HG03159 (cell line): Measurements from ENCODE around the gene NUP214.
"Not testable (repeated sequence)": the region's sequence is repeated elsewhere in the genome, so short reads cannot be mapped to it uniquely, and the experiment has no call there.

ENCODE experiments used
- ATAC-seq: cut with Tn5 transposase; IDR thresholded peaks from one replicate; pipeline ENCODE4 v1.9.1; 2021; ENCODE audit warnings: mild to moderate bottlenecking, moderate library complexity; ENCODE audit not compliant: unreplicated experiment

NUP214 gene

GRCh38 chr9:131158673-131159072, 33.3 kb downstream of the NUP214 start:
- ATAC-seq, result not testable (repeated sequence)

- ATAC-seq, result no peak
Observed at GRCh38 chr9:131160416-131161112, 35.2 kb downstream of the NUP214 start.

DNA sequence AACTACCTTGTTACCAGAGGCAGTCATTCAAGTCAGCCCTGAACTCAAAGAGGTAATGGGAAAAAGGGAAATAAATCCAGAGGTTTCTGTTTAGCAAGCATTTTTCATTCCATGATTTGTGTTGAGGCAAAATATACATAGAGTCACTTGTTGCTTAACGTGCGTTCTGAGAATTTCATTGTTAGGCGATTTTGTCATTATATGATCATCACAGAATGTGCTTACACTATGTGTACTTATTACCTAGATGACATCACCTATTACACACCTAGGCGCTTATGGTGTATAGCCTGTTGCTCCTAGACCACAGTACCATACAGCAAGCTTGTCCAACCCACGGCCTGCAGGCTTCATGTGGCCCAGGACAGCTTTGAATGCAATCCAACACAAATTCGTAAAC, 36.2 kb downstream of the NUP214 start:
- no peak for ATAC-seq

DNA sequence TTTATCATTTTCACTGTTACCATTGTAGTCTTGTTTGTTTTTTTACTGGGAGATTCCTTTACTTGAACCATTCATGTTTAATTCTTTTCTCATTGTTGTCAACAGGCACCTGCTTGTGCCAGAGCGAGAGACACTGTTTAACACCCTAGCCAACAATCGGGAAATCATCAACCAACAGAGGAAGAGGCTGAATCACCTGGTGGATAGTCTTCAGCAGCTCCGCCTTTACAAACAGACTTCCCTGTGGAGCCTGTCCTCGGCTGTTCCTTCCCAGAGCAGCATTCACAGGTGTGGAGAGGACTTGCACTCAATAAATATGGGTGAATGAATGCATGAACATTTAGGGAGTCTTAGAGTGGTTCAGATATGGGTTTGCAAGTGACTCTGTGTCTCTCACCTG, 37.5 kb downstream of the NUP214 start:
- ATAC-seq, result no peak

DNA sequence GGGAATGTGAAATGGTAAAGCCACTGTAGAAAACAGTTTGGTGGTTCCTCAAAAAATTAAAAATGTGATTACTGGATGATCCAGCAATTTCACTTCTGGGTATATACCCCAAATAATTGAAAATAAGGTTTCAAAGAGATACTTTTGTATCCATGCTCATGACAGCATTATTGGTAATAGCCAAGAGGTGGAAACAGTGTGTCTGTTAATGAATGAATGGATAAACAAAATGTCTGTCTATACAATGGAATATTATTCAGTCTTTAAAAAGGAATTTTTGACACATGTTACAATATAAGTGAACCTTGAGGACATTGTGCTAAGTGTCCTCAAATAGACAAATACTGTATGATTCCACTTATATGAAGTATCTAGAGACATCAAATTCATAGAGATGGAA, 40.1 kb downstream of the NUP214 start:
- ATAC-seq, result no peak

DNA sequence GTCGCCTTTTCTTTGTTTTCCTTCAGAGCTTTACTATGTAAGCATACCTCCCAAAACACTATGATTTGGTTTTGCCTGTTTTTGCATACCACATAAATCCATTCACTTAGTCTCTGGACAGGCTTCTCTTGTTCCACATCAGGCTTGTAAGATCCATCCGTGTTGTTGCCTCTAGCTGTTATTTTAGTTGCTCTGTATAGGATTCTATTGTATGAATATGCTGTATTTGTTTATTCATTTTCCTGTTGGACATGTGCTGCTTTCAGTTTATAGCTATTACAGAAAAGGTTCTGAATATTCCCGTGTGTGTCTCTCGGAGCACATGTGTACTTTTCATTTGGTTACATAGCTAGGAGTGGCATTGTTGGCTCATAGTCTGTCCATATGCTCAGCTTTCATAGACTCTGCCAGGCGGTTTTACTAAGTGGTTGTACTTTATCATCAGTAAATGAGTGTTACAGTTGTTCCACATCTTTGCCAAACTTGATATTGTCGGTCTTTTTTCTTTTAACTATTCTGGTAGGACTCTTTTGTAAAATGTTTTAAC, 41.8 kb downstream of the NUP214 start:
- no peak for ATAC-seq

DNA sequence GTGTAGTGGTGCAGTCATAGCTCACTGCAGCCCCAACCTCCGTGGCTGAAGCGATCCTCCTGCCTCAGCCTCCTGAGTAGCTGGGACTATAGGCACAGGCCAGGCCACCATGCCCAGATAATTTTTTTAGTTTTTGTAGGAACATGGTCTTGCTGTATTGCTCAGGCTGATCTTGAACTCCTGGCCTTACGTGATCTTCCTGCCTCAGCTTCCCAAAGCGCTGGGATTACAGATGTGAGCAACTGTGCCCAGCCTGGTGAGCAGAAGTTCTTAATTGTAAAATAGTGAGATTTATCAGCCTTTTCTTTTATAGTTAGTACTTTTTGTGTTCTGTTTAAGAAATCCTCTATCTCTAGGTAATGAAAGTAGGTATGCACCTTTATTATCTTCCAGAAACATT, 42.5 kb downstream of the NUP214 start:
- ATAC-seq, result no peak

GRCh38 chr9:131169563-131170240, 44.3 kb downstream of the NUP214 start:
- ATAC-seq, result no peak

GRCh38 chr9:131173995-131174394, 48.6 kb downstream of the NUP214 start:
- no peak for ATAC-seq

DNA sequence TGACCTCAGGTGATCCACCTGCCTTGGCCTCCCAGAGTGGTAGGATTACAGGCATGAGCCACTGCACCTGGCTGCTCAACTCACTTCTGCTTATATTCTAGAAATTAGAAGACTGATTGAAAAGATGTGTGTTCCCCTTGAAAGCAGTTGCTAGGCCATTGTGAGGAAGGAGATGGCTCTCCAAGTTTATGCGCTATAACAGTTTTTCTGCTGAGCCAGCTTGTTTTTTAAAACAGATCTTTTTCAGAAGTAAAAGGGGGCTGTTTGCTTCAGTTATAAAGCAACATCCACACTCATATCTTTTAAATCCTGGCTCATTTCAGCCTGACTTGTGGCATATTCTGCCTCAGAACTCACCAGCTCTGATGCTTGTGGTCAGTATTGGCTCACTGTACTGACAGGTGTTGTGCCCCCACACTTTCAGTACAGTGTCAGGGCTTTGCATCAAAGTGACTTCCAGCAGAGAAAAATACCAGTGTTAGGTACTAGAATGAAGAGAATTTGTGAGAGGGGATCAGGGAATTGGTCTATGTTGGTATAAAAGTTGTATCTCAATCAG, 49.4 kb downstream of the NUP214 start:
- no peak for ATAC-seq

DNA sequence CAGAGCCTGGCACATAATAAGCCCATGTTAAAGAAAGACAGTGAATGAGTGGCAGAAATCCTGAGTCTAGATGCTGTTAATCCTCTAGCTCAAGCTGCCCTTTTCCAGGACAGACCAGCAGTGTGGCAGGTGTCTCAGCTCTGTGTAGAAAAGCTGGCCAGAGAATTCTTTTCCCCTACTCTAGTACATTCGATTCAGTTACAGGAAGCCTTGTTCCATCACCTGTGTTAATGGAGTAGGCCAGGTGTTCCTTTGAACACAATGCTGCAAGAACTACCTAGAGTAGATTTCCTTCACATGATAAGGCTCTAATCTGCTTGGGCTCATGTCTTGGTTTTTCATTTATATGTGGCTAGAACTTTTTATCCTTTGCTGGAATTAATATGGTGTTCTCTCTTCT, 52.5 kb downstream of the NUP214 start:
- ATAC-seq, result no peak

DNA sequence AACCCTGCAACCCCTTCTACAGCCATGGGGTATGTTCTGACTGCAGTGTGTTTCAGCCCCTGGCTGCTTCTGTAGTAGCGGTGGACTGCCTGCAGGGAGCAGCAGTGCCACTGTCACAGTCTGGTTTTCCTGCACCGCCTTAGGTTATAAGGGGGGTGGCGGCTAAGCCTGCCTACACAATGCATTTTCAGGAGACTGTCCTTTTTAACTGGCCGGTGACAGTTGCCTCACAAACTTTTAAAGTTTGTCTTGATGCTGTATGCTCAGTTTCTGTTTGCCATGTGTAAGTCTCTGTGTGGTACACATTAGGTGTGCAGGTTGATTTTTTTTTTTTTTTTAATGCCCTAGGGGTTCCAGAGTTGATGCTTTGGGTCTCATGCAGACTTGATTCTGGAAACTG, 53.0 kb downstream of the NUP214 start:
- no peak for ATAC-seq

GRCh38 chr9:131178926-131179325, 53.5 kb downstream of the NUP214 start:
- ATAC-seq, result no peak

DNA sequence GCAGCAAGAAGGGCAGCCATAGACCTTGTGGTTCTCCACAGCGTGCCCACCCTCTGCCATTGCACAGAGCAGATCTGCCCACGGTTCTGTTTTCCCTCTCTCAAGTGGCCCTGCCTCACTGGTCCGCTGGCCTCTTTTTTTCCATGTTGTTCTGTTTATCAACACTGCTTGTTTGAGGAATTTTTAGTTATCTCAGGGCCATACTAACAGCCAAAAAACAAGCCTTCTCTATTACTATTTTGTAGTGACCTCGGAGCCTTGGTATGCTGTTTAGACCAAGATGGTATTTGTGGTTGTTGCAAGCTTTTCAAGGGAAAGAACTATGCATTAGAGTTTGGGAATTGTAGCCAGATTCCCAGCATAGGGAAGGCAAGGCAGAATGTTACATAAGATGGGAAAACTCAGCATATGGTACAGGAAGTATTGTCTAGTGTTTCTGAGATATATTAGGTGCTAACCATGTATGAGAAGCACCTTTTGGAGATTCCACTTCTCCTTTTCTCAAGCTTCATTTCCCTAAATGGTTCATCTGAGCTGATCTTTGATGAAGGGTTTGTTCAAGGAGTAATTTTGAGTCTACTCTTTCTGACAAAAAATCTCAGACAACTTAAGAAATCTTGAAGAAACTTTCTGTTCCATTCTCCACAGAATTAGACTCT, 54.3 kb downstream of the NUP214 start:
- ATAC-seq, result no peak

- ATAC-seq, result no peak
Observed at GRCh38 chr9:131180454-131180853, 55.1 kb downstream of the NUP214 start.

GRCh38 chr9:131181091-131181681, 55.8 kb downstream of the NUP214 start:
- no peak for ATAC-seq

- no peak for ATAC-seq
Observed at GRCh38 chr9:131185924-131186323, 60.5 kb downstream of the NUP214 start.

GRCh38 chr9:131186622-131187021, 61.2 kb downstream of the NUP214 start:
- no peak for ATAC-seq

DNA sequence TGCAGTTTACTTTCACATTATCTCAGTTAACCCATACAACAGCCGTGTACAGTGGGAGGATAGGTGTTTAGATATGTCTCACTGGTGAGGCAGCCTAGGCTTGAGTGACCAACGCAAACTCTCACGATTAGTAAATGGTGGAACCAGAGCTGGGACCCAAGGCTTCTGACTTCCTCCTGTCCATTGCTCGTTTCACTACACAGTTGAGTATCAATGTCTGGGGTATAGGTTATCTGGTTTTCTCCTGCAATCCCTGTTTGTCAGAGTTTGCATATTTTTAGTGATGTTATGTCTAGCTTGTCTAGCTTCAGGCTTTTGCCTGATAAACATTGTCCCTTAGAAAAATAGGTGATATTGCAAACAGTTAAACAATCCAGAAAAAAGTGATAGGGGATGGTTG, 62.6 kb downstream of the NUP214 start:
- ATAC-seq, result no peak

DNA sequence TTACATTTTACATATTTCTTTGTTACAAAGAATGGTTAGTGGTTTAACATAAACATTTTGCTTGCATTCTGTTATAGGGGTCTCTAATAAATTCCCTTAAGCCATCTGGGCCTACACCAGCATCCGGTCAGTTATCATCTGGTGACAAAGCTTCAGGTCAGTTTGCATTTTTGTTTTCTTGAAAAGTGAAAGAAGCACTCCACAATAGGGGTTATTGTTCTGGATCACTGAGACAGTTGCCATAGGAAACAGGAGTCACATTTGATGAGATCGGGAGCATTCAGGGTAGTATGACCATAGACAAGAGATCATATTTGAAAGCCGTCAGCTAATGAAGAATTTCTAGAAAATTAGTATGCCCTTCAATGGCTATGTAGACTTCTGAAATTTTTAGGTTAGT, 63.6 kb downstream of the NUP214 start:
- ATAC-seq, result no peak

DNA sequence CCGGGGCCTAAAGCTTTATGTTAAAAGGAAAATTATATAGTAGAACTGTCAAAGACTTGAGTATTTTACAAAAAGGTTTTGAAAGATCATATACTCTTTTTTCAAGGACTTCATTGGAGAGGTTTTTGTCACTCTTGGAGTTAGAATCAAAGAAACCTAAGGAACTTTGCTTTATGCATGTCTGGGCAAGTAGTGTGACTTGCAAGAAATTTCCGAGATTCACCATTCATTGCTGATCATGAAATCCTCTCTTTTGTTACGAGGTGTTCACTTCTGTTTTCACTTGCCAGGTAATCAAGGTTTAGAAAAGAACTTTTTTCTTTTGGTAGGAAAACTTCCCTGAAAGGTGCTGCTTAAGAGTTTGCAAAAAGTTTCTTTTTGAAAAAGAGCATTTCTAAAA, 64.8 kb downstream of the NUP214 start:
- ATAC-seq, result no peak
